Vagina (tissue), 2 donors: ENCODE results near the gene POC1B.

Source experiments
- CTCF ChIP-seq, 3 experiments: fragments of 450-650 bp in 2 of 3; fragments of 200-600 bp in 1 of 3; sonication (generic) in 1 of 3; IDR thresholded peaks; one replicate each; pipeline ENCODE4 v1.5.1; 2017 to 2019; ENCODE audit warnings: antibody characterized with exemption in 3 of 3, mild to moderate bottlenecking in 2 of 3, moderate library complexity in 2 of 3
- POLR2A ChIP-seq, 2 donors: fragments of 450-650 bp; IDR thresholded peaks; one replicate each; pipeline ENCODE4 v1.6.1; 2017; ENCODE audit warnings: antibody characterized with exemption in 2 of 2, mild to moderate bottlenecking in 2 of 2, moderate library complexity in 2 of 2
- POLR2AphosphoS5 ChIP-seq, 2 donors: sonication (generic); formaldehyde crosslinking; IDR thresholded peaks; one replicate each; pipeline ENCODE4 v1.9.0; 2017; ENCODE audit warnings: antibody characterized with exemption in 2 of 2, mild to moderate bottlenecking in 2 of 2, low read depth in 1 of 2; ENCODE audit not compliant: insufficient read depth in 1 of 2

DNA sequence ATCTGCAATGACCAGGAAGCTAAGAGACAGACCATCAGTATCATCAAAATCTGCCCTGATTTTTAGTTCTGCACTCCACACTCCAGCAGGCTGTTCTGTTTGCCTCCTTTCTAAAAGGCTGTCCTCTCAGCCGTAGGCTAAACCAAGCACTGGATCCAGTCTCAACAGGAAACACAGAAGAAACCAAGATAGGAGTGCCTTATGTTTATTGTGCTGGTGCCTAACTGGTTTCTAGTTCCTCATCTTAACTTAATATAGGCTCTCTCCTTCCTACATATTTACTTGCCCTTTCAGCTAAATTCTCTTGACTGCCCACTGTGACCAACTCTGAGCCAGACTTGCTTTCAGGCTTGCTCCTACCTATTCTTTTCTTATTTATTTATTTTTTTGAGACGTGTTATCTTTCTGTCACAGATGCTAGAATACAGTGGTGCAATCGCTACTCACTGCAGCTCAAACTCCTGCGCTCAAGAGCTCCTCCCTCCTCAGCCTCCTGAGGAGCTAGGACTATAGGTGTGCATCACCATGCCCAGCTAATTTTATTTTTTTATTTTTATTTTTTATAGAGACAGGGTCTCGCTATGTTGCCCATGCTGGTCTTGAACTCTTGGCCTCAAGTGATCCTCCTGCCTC is 32.1 kb downstream of the POC1B start:
- TF ChIP-seq CTCF (IDR thresholded peaks at IDR 0.05) (no peak), POLR2A (IDR thresholded peaks at IDR 0.05) (no peak), POLR2AphosphoS5 (IDR thresholded peaks at IDR 0.05; ENCODE audit: insufficient read depth in 1 of 2, low read depth in 1 of 2) (no peak)
